Measurements from ENCODE around the gene CRMP1.

The CRMP1 gene

GRCh38 chr4:5888222-5889001 lies 4.5 kb downstream of the CRMP1 start:
- no peak for DNase-seq (ENCODE audit: low spot score)

GRCh38 chr4:5887361-5888221 lies 5.3 kb downstream of the CRMP1 start:
- no peak for DNase-seq (ENCODE audit: low spot score)

GRCh38 chr4:5887011-5887360 lies 5.9 kb downstream of the CRMP1 start:
- DNase-seq (ENCODE audit: low spot score), result no peak

GRCh38 chr4:5885733-5886132 lies 7.2 kb downstream of the CRMP1 start:
- no peak for DNase-seq (ENCODE audit: low spot score)

GRCh38 chr4:5884796-5885195 lies 8.1 kb downstream of the CRMP1 start:
- no peak for DNase-seq (ENCODE audit: low spot score)

GRCh38 chr4:5883916-5884315 lies 9.0 kb downstream of the CRMP1 start:
- no peak for DNase-seq (ENCODE audit: low spot score)

- no peak for DNase-seq (ENCODE audit: low spot score)
These were observed 9.9 kb downstream of the CRMP1 start for GRCh38 chr4:5882947-5883346.

GRCh38 chr4:5881340-5881739 lies 11.5 kb downstream of the CRMP1 start:
- no peak for DNase-seq (ENCODE audit: low spot score)

- DNase-seq (ENCODE audit: low spot score), result no peak
These were observed 14.5 kb downstream of the CRMP1 start for GRCh38 chr4:5878359-5878758.

GRCh38 chr4:5877392-5877791 lies 15.5 kb downstream of the CRMP1 start:
- DNase-seq (ENCODE audit: low spot score), result no peak

- DNase-seq (ENCODE audit: low spot score), result peak; percentile 21
These were observed 18.0 kb downstream of the CRMP1 start for GRCh38 chr4:5874811-5875449.

- DNase-seq (ENCODE audit: low spot score), result no peak
These were observed 22.2 kb downstream of the CRMP1 start for GRCh38 chr4:5870701-5871100.

- DNase-seq (ENCODE audit: low spot score), result no peak
These were observed 22.8 kb downstream of the CRMP1 start for GRCh38 chr4:5869966-5870619.

- DNase-seq (ENCODE audit: low spot score), result no peak
These were observed 25.0 kb downstream of the CRMP1 start for GRCh38 chr4:5867866-5868265.

- DNase-seq (ENCODE audit: low spot score), result no peak
These were observed 25.8 kb downstream of the CRMP1 start for GRCh38 chr4:5866841-5867813.

- DNase-seq (ENCODE audit: low spot score), result no peak
These were observed 26.8 kb downstream of the CRMP1 start for GRCh38 chr4:5865896-5866599.

- no peak for DNase-seq (ENCODE audit: low spot score)
These were observed 29.3 kb downstream of the CRMP1 start for GRCh38 chr4:5863461-5864113.

GRCh38 chr4:5858020-5858769 lies 34.7 kb downstream of the CRMP1 start:
- DNase-seq (ENCODE audit: low spot score), result peak; percentile 14

- no peak for DNase-seq (ENCODE audit: low spot score)
These were observed 35.7 kb downstream of the CRMP1 start for GRCh38 chr4:5857199-5857598.

Data from globus pallidus (tissue), 1 donor.